ENCODE data around the gene SRGAP3.
"Not testable (repeated sequence)": the region's sequence is repeated elsewhere in the genome, so short reads cannot be mapped to it uniquely, and the experiment has no call there.

SRGAP3 gene

DNA sequence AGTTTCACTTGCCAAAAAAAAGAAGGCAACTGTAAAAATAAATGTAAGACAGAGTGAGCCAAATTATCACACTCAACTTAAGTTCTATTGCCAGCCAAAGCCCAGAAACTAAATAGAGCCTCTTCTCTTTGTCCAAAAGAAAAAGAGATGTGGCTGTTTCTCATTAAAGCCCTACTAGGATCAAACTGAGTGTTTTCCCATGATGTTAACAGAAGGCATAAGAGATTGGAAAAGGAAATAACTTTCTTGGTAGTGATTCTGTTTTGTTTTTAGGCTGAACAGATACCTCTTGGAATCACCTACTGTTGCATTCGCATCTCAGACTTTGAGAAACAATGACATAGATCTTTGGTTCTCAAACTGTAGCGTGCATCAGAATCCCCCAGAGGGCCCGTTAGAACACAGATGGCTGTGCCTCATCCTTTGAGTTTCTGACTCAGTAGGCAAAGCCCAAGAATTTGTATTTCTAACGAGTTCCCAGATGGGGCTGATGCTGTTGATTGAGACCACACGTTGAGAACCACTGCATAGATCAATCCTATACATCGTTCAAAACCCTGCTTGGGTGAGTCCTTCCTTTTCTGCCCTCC lies 42.5 kb upstream of the SRGAP3 start:
- no peak for DNase-seq (ENCODE audit: low spot score)
- TF ChIP-seq, protein P1, sequence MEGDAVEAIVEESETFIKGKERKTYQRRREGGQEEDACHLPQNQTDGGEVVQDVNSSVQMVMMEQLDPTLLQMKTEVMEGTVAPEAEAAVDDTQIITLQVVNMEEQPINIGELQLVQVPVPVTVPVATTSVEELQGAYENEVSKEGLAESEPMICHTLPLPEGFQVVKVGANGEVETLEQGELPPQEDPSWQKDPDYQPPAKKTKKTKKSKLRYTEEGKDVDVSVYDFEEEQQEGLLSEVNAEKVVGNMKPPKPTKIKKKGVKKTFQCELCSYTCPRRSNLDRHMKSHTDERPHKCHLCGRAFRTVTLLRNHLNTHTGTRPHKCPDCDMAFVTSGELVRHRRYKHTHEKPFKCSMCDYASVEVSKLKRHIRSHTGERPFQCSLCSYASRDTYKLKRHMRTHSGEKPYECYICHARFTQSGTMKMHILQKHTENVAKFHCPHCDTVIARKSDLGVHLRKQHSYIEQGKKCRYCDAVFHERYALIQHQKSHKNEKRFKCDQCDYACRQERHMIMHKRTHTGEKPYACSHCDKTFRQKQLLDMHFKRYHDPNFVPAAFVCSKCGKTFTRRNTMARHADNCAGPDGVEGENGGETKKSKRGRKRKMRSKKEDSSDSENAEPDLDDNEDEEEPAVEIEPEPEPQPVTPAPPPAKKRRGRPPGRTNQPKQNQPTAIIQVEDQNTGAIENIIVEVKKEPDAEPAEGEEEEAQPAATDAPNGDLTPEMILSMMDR (IDR thresholded peaks at IDR 0.05; ENCODE audit: extremely low read depth, missing control alignments), result no peak

DNA sequence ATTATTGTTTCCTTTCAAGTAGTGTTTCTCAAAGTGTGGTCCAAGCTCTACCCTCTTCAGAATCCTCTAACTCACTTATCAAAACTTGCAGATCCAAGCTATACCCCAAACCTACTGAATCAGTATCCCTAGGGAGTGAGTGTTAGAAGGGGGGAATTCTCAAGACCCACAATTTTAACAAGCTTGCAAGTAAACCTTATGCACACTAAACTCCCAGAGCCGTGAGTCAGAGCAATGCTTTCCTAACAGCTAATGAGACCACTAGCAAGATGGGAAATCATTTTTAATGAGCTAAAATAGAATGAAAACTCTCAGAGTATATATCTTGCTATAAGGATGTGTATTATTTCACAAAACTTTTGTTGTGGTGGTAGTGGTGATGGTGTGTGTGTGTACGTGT lies 41.1 kb upstream of the SRGAP3 start:
- TF ChIP-seq, protein P1 (IDR thresholded peaks at IDR 0.05; ENCODE audit: extremely low read depth, missing control alignments), result no peak
- DNase-seq (ENCODE audit: low spot score), result no peak

DNA sequence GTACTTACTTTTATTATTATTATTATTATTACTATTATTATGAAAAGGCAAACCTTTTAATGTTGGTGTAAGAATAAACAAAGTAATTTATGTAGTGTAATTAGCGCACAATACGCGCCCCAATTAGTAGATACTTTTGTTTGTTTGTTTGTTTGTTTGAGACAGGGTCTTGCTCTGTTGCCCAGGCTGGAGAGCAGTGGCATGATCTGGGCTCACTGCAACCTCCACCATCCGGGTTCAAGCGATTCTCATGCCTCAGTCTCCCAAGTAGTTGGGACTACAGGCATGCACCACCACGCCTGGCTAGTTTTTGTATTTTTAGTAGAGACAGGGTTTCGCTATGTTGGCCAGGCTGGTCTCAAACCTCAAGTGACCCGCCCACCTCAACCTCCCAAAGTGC lies 32.1 kb upstream of the SRGAP3 start:
- not testable (repeated sequence) for DNase-seq (ENCODE audit: low spot score)

- TF ChIP-seq, protein P1 (IDR thresholded peaks at IDR 0.05; ENCODE audit: extremely low read depth, missing control alignments), result no peak
- DNase-seq (ENCODE audit: low spot score), result no peak
Measured at GRCh38 chr3:9280451-9281219, 31.2 kb upstream of the SRGAP3 start.

- TF ChIP-seq, protein P1 (IDR thresholded peaks at IDR 0.05; ENCODE audit: extremely low read depth, missing control alignments), result no peak
- no peak for DNase-seq (ENCODE audit: low spot score)
Measured at GRCh38 chr3:9279966-9280365, 30.5 kb upstream of the SRGAP3 start.

DNA sequence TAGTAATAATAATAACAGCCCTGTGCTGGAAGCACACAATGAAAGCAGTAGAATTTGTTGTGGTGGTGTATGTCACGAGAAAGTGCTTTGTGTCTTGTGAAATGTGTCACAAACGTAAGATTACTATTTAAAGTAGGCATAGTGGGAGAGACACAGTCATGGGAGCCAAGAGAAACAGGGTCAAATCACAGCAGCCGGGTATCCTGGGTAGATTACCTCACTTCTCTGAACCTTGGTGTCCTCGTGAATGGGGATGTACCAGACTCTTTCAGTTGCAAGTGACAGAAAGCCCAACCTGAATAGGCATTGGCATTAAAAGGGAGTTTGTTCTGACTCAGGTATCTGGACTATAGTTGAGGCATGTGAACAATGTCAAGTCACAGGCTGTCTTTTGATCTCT lies 29.1 kb upstream of the SRGAP3 start:
- no peak for DNase-seq (ENCODE audit: low spot score)
- TF ChIP-seq, protein P1 (IDR thresholded peaks at IDR 0.05; ENCODE audit: extremely low read depth, missing control alignments), result no peak

GRCh38 chr3:9278085-9278484 lies 28.6 kb upstream of the SRGAP3 start:
- TF ChIP-seq, protein P1 (IDR thresholded peaks at IDR 0.05; ENCODE audit: extremely low read depth, missing control alignments), result no peak
- DNase-seq (ENCODE audit: low spot score), result no peak
